Right renal pelvis (tissue), 4 donors: ENCODE measurements around the gene R3HDM2. TPM values are rescaled to one million over a fixed set of nuclear protein-coding genes. Genes with fewer than 3 reads are reported as not detected.
"Not testable (repeated sequence)": the region's sequence is repeated elsewhere in the genome, so short reads cannot be mapped to it uniquely, and the experiment has no call there.

Source experiments
- DNase-seq, 4 donors: peaks; one replicate each; pipeline ENCODE4 v3.0.0-alpha.2; 2013; ENCODE audit warnings: low read depth in 4 of 4, low spot score in 3 of 4, missing footprints in 1 of 4
- polyA plus RNA-seq, 4 donors: library from polyadenylated mRNA; unstranded; fragments of 120-200 nt; gene quantifications; one replicate each; pipeline ENCODE4 v1.2.1, GENCODE V29; 2013; ENCODE audit not compliant: insufficient read length in 4 of 4

The R3HDM2 gene
- polyA plus RNA-seq, 4 donors = 59.0 to 88.3 (median 69.8) TPM

DNA sequence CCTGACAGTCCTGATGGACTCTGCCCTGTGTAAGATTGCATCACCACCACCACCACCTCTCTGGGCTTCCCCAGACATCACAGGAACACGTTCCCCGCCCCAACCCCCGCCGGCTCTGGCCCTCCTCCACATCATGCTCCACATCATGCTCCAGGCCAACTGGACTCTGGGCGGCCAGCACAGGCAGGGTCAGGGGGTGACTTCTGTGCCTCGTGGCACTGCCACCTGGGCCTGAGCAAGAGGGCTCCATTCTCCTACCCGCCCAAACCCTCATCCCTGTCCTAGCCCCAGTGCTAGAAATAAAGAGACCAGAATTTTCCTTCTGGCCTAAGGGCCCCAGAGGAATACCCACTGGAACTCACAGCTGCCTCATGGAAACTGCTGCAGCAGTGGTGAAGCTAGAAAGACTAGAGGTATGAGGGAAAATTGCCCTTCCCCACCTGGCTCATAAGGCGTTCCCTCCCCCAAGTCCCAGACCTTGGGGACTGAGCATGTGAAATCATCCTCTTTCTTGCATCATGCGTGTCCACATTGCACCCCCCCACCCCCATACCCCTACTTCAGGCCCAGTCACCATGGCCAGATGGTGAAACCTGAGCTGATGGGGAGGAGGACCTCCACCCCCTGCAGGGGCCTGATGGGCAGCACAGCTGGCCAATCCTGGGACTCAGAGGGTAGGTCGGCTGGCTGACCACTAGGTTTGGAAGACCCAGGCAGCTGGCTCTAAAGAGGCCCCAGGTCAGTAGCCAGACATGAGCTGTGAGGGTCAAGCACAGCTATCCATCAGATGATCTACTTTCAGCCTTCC, 23.9 kb upstream of the R3HDM2 start, which contains the start of gene INHBE:
TSS of gene INHBE (plus strand) at position 742 of the 808 bp plus-strand sequence. CDS start 230 bp downstream, outside the sequence.
- no peak for DNase-seq

DNA sequence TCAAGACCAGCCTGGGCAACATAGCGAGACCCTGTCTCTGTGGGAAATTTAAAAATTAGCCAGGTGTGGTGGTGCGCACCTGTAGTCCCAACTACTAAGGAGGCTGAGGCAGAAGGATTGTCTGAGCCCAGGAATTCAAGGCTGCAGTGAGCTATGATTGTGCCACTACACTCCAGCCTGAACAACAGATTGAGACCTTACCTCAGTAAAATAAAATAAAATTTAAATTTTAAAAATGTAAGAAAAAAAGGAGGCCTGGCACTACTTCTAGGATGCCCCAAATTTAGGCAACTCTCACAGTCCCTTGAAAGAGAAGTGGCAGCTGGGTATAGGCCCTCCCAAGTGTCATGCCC, 23.3 kb upstream of the R3HDM2 start:
- no peak for DNase-seq

DNA sequence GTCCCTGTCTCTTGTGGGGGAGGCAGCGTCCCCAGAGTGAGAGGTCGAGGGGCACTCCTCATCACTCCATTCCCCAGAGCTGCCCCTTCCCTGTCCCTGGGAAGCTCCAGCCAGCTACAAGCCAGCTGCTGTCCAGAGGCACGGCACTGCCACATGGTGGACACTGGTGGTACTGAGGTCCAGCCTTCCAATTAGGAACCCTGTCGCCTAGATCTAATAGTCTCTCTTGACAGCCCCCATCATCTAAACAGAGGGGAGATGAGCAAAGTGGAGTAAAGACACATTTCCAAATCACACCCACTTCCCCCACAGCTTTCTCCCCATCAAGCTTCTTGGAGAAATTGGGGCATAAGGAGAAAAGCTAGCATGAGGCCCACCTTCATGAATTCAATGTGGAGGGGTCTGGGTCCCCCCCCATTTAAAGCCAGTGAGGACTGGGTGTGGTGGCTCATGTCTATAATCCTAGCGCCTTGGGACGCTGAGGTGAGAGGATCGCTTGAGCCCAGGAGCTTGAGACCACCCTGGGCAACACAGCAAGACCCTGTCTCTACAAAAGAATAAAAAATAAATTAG, 22.2 kb upstream of the R3HDM2 start:
- DNase-seq = no peak

DNA sequence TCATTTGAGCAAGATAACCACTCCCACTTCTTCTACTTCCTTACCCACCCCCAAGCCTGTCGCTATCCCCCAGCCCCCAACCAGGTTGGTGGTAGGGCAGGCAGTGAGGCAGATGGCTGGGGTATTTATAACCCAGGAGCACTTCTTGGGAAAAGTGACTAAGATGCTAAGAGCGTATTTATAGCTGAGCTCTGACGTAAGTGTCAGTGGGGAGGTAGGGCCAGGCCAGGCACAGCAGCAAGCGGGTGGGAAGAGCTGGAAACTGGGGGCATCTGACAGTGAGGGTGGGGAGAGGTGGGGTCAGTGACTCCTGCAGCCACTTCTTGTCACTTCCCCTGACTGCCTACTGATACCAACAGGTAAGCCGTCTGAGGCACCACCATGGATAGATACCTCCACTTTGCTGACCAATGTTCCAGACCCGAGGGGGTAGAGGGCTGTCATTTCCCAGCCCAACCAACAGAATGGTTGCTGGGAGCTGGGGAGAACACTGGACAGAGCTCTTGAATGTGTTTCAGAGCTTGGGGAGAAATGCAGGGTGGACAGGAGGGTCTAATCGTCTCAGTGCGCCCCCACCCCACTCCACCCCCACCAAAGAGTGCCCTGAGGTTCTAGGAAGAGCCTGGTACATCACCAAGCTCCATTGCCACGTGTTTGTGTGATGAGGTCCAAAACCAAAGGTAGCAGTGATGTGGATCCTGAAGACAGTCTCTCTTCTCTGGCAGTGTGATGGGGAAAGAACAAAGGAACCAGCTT, 21.5 kb upstream of the R3HDM2 start:
- no peak for DNase-seq

DNA sequence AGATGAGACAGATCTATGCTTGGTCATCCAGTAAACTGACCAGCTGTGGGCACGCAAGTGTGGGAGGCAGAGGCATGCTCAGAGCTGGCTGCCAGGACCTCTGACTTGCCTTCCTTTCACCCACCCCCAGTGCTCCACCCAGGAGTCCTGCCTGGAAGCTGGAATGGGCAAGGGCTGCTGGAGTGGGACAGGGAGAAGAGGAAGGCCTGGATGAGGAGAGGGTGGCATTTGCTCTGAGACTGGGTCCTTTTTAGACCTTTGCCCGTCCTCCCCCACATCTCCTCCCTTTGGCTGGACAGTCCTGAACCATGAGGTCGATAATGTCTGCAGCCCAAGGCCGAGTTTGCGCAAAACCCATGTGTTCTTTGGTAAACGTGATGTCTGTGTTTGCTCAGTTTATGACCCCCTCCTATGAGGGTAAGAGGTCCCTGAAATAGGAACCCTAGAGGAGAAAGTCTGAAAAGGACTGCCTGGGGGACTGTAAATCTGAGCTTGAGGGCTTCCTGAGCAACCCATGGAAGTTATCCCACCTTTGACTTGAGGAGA, 20.5 kb upstream of the R3HDM2 start:
- DNase-seq = no peak

DNA sequence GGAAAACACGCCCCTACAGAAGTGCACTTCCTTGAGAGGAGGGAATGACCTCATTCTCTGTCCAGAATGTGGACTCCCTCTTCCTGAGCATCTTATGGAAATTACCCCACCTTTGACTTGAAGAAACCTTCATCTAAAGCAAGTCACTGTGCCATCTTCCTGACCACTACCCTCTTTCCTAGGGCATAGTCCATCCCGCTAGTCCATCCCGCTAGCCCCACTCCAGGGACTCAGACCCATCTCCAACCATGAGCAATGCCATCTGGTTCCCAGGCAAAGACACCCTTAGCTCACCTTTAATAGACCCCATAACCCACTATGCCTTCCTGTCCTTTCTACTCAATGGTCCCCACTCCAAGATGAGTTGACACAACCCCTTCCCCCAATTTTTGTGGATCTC, 19.2 kb upstream of the R3HDM2 start:
- DNase-seq = no peak

DNA sequence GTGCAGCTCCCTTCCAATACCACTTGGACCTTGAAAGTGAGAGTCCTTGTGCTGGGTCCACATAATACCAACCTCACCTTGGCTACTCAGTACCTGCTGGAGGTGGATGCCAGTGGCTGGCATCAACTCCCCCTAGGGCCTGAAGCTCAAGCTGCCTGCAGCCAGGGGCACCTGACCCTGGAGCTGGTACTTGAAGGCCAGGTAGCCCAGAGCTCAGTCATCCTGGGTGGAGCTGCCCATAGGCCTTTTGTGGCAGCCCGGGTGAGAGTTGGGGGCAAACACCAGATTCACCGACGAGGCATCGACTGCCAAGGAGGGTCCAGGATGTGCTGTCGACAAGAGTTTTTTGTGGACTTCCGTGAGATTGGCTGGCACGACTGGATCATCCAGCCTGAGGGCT, 18.5 kb upstream of the R3HDM2 start:
- DNase-seq = no peak

DNA sequence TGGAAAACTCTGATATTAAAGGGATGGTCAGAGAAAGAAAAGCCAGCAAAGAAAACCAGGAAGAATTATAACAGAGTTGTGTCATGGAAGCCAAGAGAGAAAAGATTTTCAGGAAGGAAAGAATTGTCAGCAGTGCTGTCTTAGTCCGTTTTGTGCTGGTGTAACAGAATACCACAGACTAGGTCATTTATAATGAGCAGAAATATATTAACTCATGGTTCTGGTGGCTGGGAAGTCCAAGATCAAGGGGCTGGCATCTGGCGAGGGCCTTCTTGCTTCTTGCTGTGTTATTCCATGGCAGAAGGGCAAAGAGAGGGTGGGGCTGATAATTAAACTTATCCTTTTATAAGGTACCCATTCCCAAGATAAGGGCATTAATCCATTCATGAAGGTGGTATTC, 17.8 kb upstream of the R3HDM2 start:
- DNase-seq = no peak

DNA sequence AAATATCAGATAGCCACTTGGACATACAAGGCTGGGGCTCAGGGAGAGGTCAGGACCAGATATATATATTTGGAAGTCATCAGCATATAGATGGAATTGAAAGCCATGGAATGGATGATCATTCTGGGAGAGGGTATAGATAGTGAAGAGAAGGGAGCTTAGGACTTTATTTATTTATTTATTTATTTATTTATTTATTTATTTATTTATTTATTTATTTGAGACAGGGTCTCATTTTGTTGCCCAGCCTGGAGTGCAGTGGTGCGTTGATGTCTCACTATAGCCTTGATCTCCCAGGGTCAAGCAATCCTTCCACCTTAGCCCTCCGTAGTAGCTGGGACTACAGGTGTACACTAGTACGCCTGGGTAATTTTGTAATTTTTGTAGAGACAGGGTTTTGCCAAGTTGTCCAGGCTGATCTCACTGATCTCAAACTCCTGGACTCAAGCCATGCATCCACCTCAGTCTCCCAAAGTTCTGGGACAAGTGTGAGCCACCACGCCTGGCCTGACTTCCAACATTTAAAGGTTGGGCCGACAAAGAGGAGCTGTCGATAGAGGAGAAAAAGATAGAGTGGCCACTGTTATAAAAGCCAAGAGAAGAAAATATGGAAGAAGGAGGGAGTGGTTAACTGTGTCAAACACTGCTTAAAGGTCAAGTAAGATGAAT, 15.6 kb upstream of the R3HDM2 start:
- DNase-seq = no peak

DNA sequence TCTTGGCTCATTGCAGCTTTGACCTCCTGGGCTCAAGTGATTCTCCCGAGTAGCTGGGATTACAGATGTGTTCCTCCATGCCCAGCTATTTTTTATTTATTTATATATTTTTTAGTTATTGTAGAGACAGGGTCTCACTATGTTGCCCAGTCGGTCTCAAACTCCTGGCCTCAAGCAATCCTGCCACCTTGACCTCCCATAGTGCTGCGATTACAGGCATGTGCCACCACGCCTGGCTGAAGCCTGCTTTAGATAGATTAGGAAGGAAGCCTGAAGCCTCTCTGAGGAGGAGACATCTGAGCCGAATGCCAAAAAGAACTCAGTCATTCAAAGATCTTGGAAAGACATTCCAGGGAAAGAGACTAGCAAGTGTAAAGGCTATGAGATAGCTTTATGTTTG, 13.9 kb upstream of the R3HDM2 start:
- DNase-seq = no peak

DNA sequence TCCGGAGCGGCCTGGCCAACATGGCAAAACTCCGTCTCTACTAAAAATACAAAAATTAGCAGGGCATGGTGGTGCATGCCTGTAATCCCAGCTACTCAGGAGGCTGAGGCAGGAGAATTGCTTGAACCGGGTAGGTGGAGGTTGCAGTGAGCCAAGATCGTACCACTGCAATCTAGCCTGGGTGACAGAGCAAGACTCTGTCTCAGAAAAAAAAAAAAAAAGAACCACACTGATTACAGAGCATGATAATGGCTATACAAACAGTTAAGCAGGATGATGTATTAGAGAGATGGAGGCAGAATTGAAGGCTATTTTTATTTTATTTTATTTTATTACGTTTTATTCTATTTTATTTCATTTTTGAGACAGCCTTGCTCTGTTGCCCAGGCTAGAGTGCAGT, 13.5 kb upstream of the R3HDM2 start:
- DNase-seq = not testable (repeated sequence)

DNA sequence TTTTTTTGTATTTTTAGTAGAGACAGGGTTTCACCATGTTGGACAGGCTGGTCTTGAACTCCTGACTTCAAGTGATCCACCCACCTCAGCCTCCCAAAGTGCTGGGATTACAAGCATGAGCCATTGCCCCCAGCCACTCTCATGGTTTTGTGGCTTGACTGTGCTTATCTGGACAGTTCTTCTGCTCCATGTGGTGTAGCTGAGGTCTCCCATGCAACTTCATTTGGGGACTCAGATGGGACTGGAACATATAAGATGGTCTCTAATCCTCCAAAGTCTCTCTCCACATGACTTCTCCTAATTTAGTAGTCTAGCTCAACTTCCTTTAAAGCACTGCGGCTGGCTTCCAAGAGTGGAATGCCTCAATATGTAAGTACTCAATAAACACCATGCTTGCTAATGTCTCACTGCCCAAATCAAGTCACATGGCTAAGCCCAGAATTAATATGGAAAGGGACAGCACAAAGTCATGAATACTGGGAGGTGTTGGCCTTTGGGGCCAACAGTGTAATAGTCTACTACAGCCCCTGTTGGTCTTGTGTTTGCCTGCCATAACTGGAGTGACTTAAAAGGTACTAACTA, 11.1 kb upstream of the R3HDM2 start:
- DNase-seq = no peak

DNA sequence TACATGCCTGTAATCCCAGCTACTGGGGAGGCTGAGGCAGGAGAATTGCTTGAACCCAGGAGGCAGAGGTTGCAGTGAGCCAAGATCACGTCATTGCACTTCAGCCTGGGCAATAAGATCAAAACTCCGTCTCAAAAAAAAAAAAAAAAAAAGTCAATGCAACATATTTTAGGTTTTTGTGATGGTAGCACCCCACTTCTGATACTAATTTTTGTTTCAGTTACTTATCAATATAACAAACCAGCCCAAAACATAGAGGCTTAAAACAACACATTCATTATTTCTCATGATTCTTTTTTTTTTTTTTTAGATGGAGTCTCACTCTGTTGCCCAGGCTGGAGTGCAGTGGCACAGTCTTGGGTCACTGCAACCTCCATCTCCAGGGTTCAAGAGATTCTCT, 10.6 kb upstream of the R3HDM2 start:
- not testable (repeated sequence) for DNase-seq

DNA sequence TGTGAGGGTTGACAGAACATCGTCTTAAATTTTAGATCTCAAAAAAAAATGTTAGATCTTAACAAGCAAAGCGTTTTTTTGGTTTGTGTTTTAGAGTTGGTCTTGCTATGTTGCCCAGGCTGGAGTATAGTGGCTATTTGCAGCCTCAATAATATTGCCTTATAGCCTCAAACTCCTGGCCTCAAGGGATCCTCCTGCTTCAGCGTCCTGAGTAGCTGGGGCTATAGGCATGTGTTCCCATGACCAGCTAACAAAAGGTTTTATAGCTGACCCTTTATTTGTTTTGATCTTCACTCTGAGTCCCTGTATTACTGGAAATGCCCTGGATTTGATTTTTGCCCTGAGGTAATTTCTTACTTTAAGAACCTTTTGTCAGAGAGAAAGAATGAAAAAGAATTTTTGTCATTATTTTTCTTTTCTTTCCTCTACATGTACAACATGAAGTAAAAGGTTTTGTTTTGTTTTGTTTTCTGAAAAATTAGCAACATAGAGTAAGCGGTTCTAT, 9.0 kb upstream of the R3HDM2 start:
- no peak for DNase-seq

DNA sequence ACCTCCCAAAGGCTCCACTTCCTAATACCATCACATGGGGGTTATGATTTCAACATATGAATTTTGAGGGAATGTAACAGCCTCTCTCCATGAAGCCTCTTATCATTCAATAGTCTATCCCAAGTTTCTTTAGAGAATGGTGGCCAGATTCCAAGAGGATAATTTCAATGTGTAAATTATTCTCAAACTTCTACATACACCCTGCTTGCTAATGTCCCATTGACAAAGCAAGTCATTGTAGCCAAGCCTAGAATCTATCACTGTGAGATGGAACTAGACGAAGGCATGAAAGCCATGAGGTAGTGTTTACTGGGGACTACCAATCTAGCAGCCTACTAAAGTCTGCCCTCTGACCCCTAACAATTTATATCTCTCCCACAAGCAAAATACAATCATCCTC, 7.6 kb upstream of the R3HDM2 start:
- DNase-seq = no peak

DNA sequence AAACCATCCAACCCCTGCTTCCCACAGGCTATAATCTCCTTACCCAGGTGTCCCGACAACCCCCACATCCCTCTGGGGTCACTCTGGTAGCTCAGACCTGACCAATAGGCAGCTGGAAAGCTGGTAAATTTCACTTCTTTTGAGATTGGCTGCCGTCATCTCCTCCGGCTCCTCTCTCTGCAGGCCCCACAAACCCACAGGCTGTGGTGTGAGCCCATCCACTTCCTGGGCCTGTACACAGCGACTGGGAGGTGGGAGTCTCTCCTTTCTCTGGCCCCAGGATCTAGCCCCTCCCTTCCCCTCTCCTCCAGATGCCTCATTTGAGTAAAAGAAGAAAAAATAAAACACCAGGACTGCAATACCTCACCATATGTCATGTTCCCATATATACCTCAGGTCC, 4.5 kb upstream of the R3HDM2 start:
- DNase-seq = no peak

DNA sequence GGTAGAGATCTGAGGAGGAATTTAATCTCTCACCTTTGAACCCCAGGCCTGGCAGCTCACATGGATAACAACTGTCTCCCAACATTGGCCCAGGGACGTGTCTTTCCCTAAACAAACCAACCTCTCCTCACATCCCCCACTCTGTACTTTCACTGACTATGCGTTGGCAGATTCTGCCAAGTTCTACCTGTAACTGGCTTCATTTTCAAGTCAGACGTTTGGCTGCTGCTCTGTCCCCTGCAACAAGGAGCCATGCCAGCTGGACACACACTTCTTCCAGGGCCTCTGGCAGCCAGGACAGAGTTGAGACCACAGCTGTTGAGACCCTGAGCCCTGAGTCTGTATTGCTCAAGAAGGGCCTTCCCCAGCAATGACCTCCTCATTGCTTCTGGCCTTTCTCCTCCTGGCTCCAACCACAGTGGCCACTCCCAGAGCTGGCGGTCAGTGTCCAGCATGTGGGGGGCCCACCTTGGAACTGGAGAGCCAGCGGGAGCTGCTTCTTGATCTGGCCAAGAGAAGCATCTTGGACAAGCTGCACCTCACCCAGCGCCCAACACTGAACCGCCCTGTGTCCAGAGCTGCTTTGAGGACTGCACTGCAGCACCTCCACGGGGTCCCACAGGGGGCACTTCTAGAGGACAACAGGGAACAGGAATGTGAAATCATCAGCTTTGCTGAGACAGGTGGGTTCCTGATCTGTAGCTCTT, 3.8 kb upstream of the R3HDM2 start, which contains the start of gene INHBC:
TSS of gene INHBC (plus strand) at position 268 of the 707 bp plus-strand sequence. CDS start at position 371, 103 bp downstream.
- DNase-seq = no peak

DNA sequence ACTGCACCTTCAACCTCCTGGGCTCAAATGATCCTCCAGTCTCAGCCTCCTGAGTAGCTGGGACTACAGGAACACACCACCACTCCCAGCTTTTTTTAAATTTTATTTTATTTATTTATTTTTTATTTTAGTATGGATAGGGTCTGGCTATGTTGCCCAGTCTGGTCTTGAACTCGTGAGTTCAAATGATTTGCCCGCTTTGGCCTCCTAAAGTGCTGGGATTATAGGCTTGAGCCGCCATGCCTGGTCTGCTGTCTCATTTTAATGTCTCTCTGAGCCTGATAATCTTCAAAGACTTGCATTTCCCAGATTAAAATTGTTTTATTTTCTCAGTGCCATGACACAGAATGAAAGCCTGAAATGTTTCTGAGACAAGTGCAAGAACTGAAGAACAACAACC, 2.5 kb upstream of the R3HDM2 start:
- DNase-seq = no peak

DNA sequence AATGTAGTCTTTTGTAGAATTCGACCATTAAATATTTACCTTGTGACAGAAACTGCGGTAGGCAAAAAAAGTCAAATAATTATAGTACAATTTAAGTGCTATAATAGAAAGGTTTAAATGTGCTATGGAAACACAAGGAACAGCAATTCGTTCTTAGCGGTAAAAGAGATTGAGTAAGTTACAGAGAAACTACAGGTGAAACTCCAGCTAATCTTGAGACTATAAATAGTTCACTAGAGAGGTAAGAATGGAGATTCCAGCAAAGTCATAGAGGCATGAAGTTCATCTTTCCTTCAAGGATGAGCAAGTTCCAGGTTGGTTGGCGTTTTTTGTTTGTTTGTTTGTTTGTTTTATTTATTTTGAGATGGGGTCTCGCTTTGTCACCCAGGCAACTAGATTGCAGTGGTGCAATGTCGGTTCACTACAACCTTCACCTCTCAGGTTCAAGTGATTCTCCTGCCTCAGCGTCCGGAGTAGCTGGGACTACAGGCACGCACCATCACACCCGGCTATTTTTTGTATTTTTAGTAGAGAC, 878 bp upstream of the R3HDM2 start:
- DNase-seq = no peak
